Measurements from ENCODE around the gene XKR7. TPM values are rescaled to one million over a fixed set of nuclear protein-coding genes. Genes with fewer than 3 reads are reported as not detected.

The XKR7 gene
- total RNA-seq, 4 donors from 2014 or later, result not detected

DNA sequence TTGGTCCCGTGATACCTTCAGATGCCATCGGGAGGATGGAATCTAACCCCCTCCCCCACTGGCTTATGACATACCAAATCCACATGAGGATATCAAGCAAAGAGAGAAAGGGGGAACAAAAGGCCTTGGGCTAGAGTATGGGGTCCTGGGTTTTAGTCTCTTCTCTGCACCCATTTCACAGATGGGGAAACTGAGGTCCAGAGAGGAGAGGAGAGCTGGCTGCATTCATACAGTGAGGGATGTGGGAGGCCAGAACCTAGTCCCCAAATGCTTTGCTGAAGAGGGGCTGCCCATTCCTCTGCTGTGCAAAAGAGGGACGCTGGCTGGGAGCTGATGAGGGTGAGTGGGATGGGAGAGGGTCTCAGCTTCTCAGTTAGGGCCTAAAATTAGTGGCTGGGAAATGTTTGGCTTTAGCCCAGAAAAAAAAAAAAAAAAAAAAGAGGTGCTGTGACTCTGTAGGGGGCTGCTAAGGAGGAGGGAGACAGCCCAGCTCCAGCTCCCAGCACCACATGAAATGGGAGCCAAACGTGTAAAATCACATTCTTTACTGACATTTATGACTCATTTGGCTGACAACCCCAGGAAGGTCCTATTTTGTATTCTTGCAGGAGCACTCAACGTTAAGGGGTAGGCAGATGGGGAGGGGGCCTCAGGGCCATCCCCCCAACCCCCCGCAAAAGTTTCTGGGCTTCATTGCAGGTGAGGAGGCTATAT, 11.9 kb downstream of the XKR7 start:
- WGBS, result 49% methylated on average over 6 of the region's 6 CpGs
- Histone ChIP-seq H3K9me3 (no peaks in the 10 kb centered on the region), H3K27me3 (peaks cover 14% of the 10 kb centered on the region), H3K27ac (no peak overlapping the region), H3K36me3 (no peaks in the 10 kb centered on the region), H3K4me3 (no peak overlapping the region), H3K4me1 (no peaks in the 10 kb centered on the region)
- no peak for TF ChIP-seq POLR2AphosphoS5 (IDR thresholded peaks at IDR 0.05)
- no peak for TF ChIP-seq POLR2A (IDR thresholded peaks at IDR 0.05)
- TF ChIP-seq CTCF (IDR thresholded peaks at IDR 0.05), result no peak
- no peak for TF ChIP-seq EP300 (IDR thresholded peaks at IDR 0.05)
- DNase-seq (ENCODE audit: low spot score in 2 of 2), result no peak

DNA sequence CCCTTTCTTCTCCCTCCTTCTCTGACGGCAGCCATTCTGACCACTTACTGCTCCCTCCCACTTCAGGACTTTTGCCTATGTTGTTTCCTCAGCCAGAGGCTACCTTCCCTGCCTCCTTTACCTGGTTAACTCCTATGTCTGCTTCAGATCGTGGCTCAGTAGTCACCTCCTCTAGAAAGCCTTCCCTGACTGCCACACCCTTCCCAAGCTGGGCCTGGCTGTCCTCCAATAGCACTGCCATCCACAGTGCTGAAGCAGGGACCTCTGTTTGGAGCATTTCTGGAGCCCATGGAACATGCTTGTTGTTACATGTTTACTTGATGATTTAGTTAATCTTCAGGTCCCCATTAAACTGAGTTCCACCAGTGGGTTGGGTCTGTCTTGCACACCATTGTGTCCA, 13.8 kb downstream of the XKR7 start:
- 65% methylated on average over 2 of the region's 2 CpGs for WGBS
- DNase-seq (ENCODE audit: low spot score in 2 of 2), result no peak

DNA sequence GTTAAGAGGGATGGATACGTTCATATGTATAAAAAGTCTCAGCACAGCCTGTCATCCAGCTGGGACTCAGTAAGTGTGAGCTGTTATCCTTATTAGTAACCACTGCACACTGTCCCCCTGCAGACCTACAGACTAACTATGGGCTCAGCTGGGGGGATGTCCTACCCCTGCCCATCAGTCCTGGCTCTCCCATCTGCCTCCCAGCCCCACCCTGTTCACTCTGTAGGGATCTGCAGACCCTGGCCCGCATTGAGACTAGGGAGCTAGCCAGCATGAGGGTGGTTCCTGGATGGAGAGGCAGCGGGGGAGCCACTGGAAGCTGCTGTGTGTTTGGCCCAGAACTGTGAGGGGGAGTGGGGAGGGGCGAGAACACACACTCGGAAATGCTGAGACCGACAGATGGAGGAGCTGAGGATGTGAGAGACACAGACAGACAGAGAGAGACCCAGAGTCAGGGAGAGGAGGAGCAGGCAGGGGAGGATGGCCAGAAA, 17.1 kb downstream of the XKR7 start:
- peaks cover 3% of the 10 kb centered on the region for H3K27me3 ChIP-seq
- TF ChIP-seq EP300 (IDR thresholded peaks at IDR 0.05), result no peak
- DNase-seq (ENCODE audit: low spot score in 2 of 2), result no peak
- no peaks in the 10 kb centered on the region for H3K9me3 ChIP-seq
- H3K4me1 ChIP-seq, result no peaks in the 10 kb centered on the region
- H3K4me3 ChIP-seq, result no peak overlapping the region
- H3K36me3 ChIP-seq, result no peaks in the 10 kb centered on the region
- WGBS, result 50% methylated on average over 6 of the region's 6 CpGs
- no peak overlapping the region for H3K27ac ChIP-seq

More for the DNA sequence above, 13.8 kb downstream of the XKR7 start:
- TF ChIP-seq POLR2AphosphoS5 (IDR thresholded peaks at IDR 0.05) (no peak), POLR2A (IDR thresholded peaks at IDR 0.05) (no peak), CTCF (IDR thresholded peaks at IDR 0.05) (no peak), EP300 (IDR thresholded peaks at IDR 0.05) (no peak)
- no peak overlapping the region for H3K4me3 ChIP-seq
- no peaks in the 10 kb centered on the region for H3K36me3 ChIP-seq
- H3K27me3 ChIP-seq, result peaks cover 9% of the 10 kb centered on the region
- no peaks in the 10 kb centered on the region for H3K9me3 ChIP-seq
- H3K27ac ChIP-seq, result no peak overlapping the region
- no peaks in the 10 kb centered on the region for H3K4me1 ChIP-seq

DNA sequence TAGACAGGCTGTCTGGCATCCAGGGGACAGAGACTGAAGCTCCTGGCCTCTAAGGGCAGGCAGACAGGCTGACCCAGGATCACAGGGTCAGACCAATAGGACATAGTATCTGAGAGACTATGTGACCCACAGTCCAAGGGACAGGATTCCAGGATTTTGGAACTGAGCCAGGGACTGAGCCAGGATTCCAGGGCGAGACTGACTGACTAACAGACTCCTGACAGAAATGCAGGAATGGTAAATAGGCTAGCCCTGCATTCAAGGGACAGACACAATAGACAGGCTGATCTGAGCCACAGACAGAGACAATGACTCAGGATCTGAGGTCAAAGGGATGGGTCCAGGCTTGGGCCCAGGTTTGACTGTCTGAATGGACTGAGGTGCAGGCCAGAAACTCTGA, 19.8 kb downstream of the XKR7 start:
- no peaks in the 10 kb centered on the region for H3K36me3 ChIP-seq
- H3K27ac ChIP-seq, result no peak overlapping the region
- H3K27me3 ChIP-seq, result no peaks in the 10 kb centered on the region
- no peaks in the 10 kb centered on the region for H3K4me1 ChIP-seq
- no peaks in the 10 kb centered on the region for H3K9me3 ChIP-seq
- no peak for DNase-seq (ENCODE audit: low spot score in 2 of 2)
- no peak overlapping the region for H3K4me3 ChIP-seq
- 36% methylated on average over 1 of the region's 1 CpG for WGBS
- TF ChIP-seq CTCF (IDR thresholded peaks at IDR 0.05) (no peak), EP300 (IDR thresholded peaks at IDR 0.05) (no peak), POLR2AphosphoS5 (IDR thresholded peaks at IDR 0.05) (no peak), POLR2A (IDR thresholded peaks at IDR 0.05) (no peak)

DNA sequence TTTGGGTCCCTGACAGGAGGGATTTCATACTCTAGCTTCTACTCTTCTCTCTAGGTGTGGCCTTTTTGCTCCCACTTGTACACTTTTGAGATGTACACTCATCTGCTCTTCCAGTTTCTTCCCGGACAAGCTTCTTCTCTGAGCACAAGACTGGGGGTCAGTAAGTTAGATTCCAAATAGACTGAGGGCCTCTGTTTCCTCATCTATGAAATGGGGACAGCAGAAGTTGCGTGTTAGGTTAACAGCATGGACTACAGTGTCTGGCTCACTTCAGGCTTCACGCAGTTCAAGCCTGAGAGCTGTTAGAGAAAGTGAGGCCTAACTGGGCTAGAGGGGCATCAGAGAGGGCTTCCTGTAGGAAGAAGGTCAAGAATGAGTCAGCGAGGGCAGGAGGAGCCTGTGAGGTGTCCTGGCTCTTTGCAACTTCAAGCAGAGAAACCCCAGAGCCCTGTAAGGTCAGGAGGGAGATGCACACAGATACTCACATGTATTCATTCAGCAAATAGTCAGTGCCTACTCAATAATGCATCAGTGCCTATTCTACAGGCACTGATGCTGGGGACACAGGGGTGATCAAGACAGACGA, 20.6 kb downstream of the XKR7 start:
- no peak overlapping the region for H3K4me3 ChIP-seq
- no peak overlapping the region for H3K27ac ChIP-seq
- TF ChIP-seq POLR2AphosphoS5 (IDR thresholded peaks at IDR 0.05) (no peak), CTCF (IDR thresholded peaks at IDR 0.05) (no peak), POLR2A (IDR thresholded peaks at IDR 0.05) (no peak), EP300 (IDR thresholded peaks at IDR 0.05) (no peak)
- no peaks in the 10 kb centered on the region for H3K9me3 ChIP-seq
- no peaks in the 10 kb centered on the region for H3K4me1 ChIP-seq
- H3K27me3 ChIP-seq, result peaks cover 7% of the 10 kb centered on the region
- no peaks in the 10 kb centered on the region for H3K36me3 ChIP-seq
- 94% methylated on average over 5 of the region's 5 CpGs for WGBS
- DNase-seq (ENCODE audit: low spot score in 2 of 2), result no peak
